ENCODE results near the gene MANF. TPM values are rescaled to one million over a fixed set of nuclear protein-coding genes. Genes with fewer than 3 reads are reported as not detected.

The MANF gene
- total and polyA plus RNA-seq, 2 donors (not counting 1 experiment from before 2014, with no cell fraction given), result 19.8 to 29.7 TPM

- H3K4me2 ChIP-seq (replicated peaks; ENCODE audit: low read depth, low read length, poor library complexity, severe bottlenecking), result peak overlapping the region; percentile 91
- peak overlapping the region; percentile 84 for H3K4me3 Mint-ChIP-seq
- peaks cover 18 to 33% of the 10 kb centered on the region in 2 donors for H3K4me1 ChIP-seq (ENCODE audit: control insufficient read depth in 2 of 2, insufficient read depth in 2 of 2, low read length in 2 of 2)
- H3K9ac ChIP-seq (ENCODE audit: low read length), result peak overlapping the region; percentile 65
- 96% methylated on average over 42 of the region's 42 CpGs for WGBS (ENCODE audit: insufficient coverage)
- H3K4me3 ChIP-seq (ENCODE audit: control extremely low read depth in 1 of 5, extremely low read depth in 1 of 5, insufficient read depth in 1 of 5, low read depth in 2 of 5, low read length in 4 of 5), result peak overlapping the region in 3 of 5 experiments; percentile 3 to 66 (median 58)
- ATAC-seq (ENCODE audit: low read depth) (no peak), DNase-seq (peak; percentile 24)
- POLR2A ChIA-PET, result no interaction called here
- H3K4me1 Mint-ChIP-seq, result peaks cover 50% of the 10 kb centered on the region
- CTCF ChIA-PET, result interaction anchor here (1.0 to 1.2 kb wide), 2 partner anchors 279 to 290 kb away, joined by 3 read pairs; no protein-coding TSS in a partner anchor
- no peaks in the 10 kb centered on the region for H3K27me3 Mint-ChIP-seq
- peaks cover 55% of the 10 kb centered on the region for H4K20me1 ChIP-seq (ENCODE audit: control insufficient read depth, insufficient read depth, low read length, poor library complexity, severe bottlenecking)
- H3K79me2 ChIP-seq (ENCODE audit: control insufficient read depth, insufficient read depth, low read length), result peaks cover 50% of the 10 kb centered on the region
- H3K27ac ChIP-seq (ENCODE audit: low read length in 2 of 2), result peak overlapping the region in 1 of 2 donors; percentile 78
- intact Hi-C loops (cut with micrococcal nuclease), result loop anchor here (10.0 kb wide), 1 partner anchor 1142 kb away; the partner anchor contains the start of genes NT5DC2 and UQCC5
- TF ChIP-seq EZH2 (IDR thresholded peaks at IDR 0.05; ENCODE audit: borderline replicate concordance, insufficient read depth, low read depth, low read length, poor library complexity, severe bottlenecking), result no peak
- TF ChIP-seq CTCF (IDR thresholded peaks at IDR 0.05), result no peak
- no peaks in the 10 kb centered on the region for H3K9me3 ChIP-seq (ENCODE audit: control extremely low read depth in 1 of 3, control insufficient read depth in 2 of 3, insufficient read depth in 1 of 3, low read length in 2 of 3)
- peak overlapping the region; percentile 71 for H3K27ac Mint-ChIP-seq
- peaks cover 1 to 67% of the 10 kb centered on the region in 2 experiments for H3K36me3 ChIP-seq (replicated peaks in 1 of 2; ENCODE audit: control extremely low read depth in 1 of 2, control insufficient read depth in 1 of 2, extremely low read depth in 1 of 2, insufficient read depth in 2 of 2, low read length in 1 of 2)
- H3K27me3 ChIP-seq (replicated peaks in 1 of 4; ENCODE audit: control extremely low read depth in 1 of 4, control insufficient read depth in 3 of 4, insufficient read depth in 4 of 4, low read length in 3 of 4), result no peaks in the 10 kb centered on the region
- H3K9me3 Mint-ChIP-seq (ENCODE audit: insufficient read depth), result no peaks in the 10 kb centered on the region
- peak overlapping the region; percentile 69 for H2AFZ ChIP-seq (ENCODE audit: insufficient read depth, low read depth, low read length, poor library complexity, severe bottlenecking)
These were observed 7.5 kb downstream of the MANF start for GRCh38 chr3:51392355-51393133.

- TF ChIP-seq EZH2 (IDR thresholded peaks at IDR 0.05; ENCODE audit: borderline replicate concordance, insufficient read depth, low read depth, low read length, poor library complexity, severe bottlenecking) (no peak), CTCF (IDR thresholded peaks at IDR 0.05) (no peak)
- Histone ChIP-seq H3K4me3 (ENCODE audit: control extremely low read depth in 1 of 5, extremely low read depth in 1 of 5, insufficient read depth in 1 of 5, low read depth in 2 of 5, low read length in 4 of 5) (no peak overlapping the region), H2AFZ (ENCODE audit: insufficient read depth, low read depth, low read length, poor library complexity, severe bottlenecking) (no peak overlapping the region), H3K79me2 (ENCODE audit: control insufficient read depth, insufficient read depth, low read length) (peaks cover 50% of the 10 kb centered on the region), H3K27ac (ENCODE audit: low read length in 2 of 2) (no peak overlapping the region), H3K9me3 (ENCODE audit: control extremely low read depth in 1 of 3, control insufficient read depth in 2 of 3, insufficient read depth in 1 of 3, low read length in 2 of 3) (no peaks in the 10 kb centered on the region), H3K4me2 (replicated peaks; ENCODE audit: low read depth, low read length, poor library complexity, severe bottlenecking) (peak overlapping the region; percentile 91), H3K27me3 (replicated peaks in 1 of 4; ENCODE audit: control extremely low read depth in 1 of 4, control insufficient read depth in 3 of 4, insufficient read depth in 4 of 4, low read length in 3 of 4) (no peaks in the 10 kb centered on the region), H3K9ac (ENCODE audit: low read length) (no peak overlapping the region), H3K4me1 (ENCODE audit: control insufficient read depth in 2 of 2, insufficient read depth in 2 of 2, low read length in 2 of 2) (peaks cover 18 to 33% of the 10 kb centered on the region in 2 donors), H3K36me3 (replicated peaks in 1 of 2; ENCODE audit: control extremely low read depth in 1 of 2, control insufficient read depth in 1 of 2, extremely low read depth in 1 of 2, insufficient read depth in 2 of 2, low read length in 1 of 2) (peaks cover 1 to 64% of the 10 kb centered on the region in 2 experiments), H4K20me1 (ENCODE audit: control insufficient read depth, insufficient read depth, low read length, poor library complexity, severe bottlenecking) (peaks cover 55% of the 10 kb centered on the region)
- no peak overlapping the region for H3K27ac Mint-ChIP-seq
- peak overlapping the region; percentile 13 for H3K4me3 Mint-ChIP-seq
- H3K9me3 Mint-ChIP-seq (ENCODE audit: insufficient read depth), result no peaks in the 10 kb centered on the region
- ChIA-PET POLR2A (no interaction called here), CTCF (interaction anchor here (1.0 to 1.2 kb wide), 2 partner anchors 279 to 289 kb away, joined by 3 read pairs; no protein-coding TSS in a partner anchor)
- no peaks in the 10 kb centered on the region for H3K27me3 Mint-ChIP-seq
- WGBS (ENCODE audit: insufficient coverage), result 94% methylated on average over 17 of the region's 17 CpGs
- peaks cover 46% of the 10 kb centered on the region for H3K4me1 Mint-ChIP-seq
- intact Hi-C loops (cut with micrococcal nuclease), result loop anchor here (10.0 kb wide), 1 partner anchor 1142 kb away; the partner anchor contains the start of genes NT5DC2 and UQCC5
- ATAC-seq (ENCODE audit: low read depth) (no peak), DNase-seq (no peak)
These were observed 8.0 kb downstream of the MANF start for GRCh38 chr3:51393134-51393495.
